A549 (cell line): ENCODE data around the gene CEP250. TPM values are rescaled to one million over a fixed set of nuclear protein-coding genes. Genes with fewer than 3 reads are reported as not detected.

Experiments used
- ATAC-seq, 2 experiments: fragments of 200-7000 bp in 1 of 2; fragments of >200 bp in 1 of 2; cut with Nextera tagmentation in 1 of 2; cut with Tn5 transposase in 1 of 2; 3 replicates each; pipeline versions ENCODE4 v1.8.0 to v1.9.1; 2018 to 2020; ENCODE audit warnings: mild to moderate bottlenecking in 1 of 2, moderate library complexity in 1 of 2
- CTCF ChIA-PET: fragments of 300-600 bp; sonication (Branson Sonifier 250); formaldehyde crosslinking; extraction: SDS; loops from one replicate; lab custom pipeline; 2021; ENCODE audit warnings: antibody characterized with exemption, inconsistent platforms; lab: Yijun Ruan, JAX
- POLR2A ChIA-PET: fragments of 350-600 bp; formaldehyde crosslinking; extraction: SDS; loops from one replicate; lab custom pipeline; 2021; ENCODE audit warnings: antibody characterized with exemption, inconsistent platforms; lab: Yijun Ruan, JAX
- DNase-seq, 2 experiments: peaks; one replicate each; pipeline versions ENCODE4 v3.0.0 to v3.0.0-alpha.2; 2011 to 2016; ENCODE audit warnings: low read depth in 1 of 2, low spot score in 1 of 2
- FAIRE-seq: peaks from 2 replicates; lab custom pipeline; 2011; peaks lifted over from hg19 to GRCh38; lab: Jason Lieb, UNC
- H3K27ac ChIP-seq, 2 experiments: fragments of >200 bp; sonication (Bioruptor Twin); formaldehyde crosslinking; 3 replicates each; pipeline ENCODE4 v1.5.1; 2016 to 2017
- H3K4me1 ChIP-seq: fragments of >200 bp; sonication (Bioruptor Twin); formaldehyde crosslinking; 3 replicates; pipeline ENCODE4 v1.6.1; 2016
- H3K4me2 ChIP-seq: fragments of >200 bp; sonication (Bioruptor Twin); formaldehyde crosslinking; 3 replicates; pipeline ENCODE4 v1.6.1; 2016
- H3K4me3 ChIP-seq: fragments of >200 bp; sonication (Bioruptor Twin); formaldehyde crosslinking; 3 replicates; pipeline ENCODE4 v1.5.1; 2016
- H3K9me3 ChIP-seq: fragments of >200 bp; sonication (Bioruptor Twin); formaldehyde crosslinking; 3 replicates; pipeline ENCODE4 v1.6.1; 2016
- BHLHE40 ChIP-seq: IDR thresholded peaks from 2 replicates; pipeline ENCODE4 v1.6.1; 2012; ENCODE audit warnings: low read depth, low read length, inconsistent platforms
- CBX8 ChIP-seq: fragments of 200-600 bp; sonication (generic); IDR thresholded peaks from 2 replicates; pipeline ENCODE4 v1.6.1; 2016
- CEBPB ChIP-seq, 2 experiments: fragments of >200 bp in 1 of 2; sonication (Bioruptor Twin) in 1 of 2; formaldehyde crosslinking in 1 of 2; IDR thresholded peaks; 2 replicates each; pipeline ENCODE4 v1.6.1; 2012 to 2016
- CHD2 ChIP-seq: fragments of 150-350 bp; IDR thresholded peaks from 2 replicates; pipeline ENCODE4 v1.6.1; 2014; ENCODE audit warnings: low read length; ENCODE audit not compliant: partially characterized antibody
- ESRRA ChIP-seq: fragments of 150-350 bp; IDR thresholded peaks from 2 replicates; pipeline ENCODE4 v1.6.1; 2014; ENCODE audit warnings: mild to moderate bottlenecking, low read length, borderline replicate concordance
- GATA3 ChIP-seq: IDR thresholded peaks from 2 replicates; pipeline ENCODE4 v1.6.1; 2012; ENCODE audit warnings: borderline replicate concordance
- HEYL ChIP-seq: fragments of 250-450 bp; sonication (Bioruptor Pico); IDR thresholded peaks from 2 replicates; pipeline ENCODE4 v1.8.0; 2021; ENCODE audit warnings: mild to moderate bottlenecking, moderate library complexity
- HOXB13 ChIP-seq: fragments of 250-450 bp; sonication (Bioruptor Pico); IDR thresholded peaks from 2 replicates; pipeline ENCODE4 v1.5.0; 2020; ENCODE audit warnings: low read depth, mild to moderate bottlenecking, moderate library complexity
- HOXB5 ChIP-seq: fragments of 250-450 bp; sonication (Bioruptor Pico); IDR thresholded peaks from 2 replicates; pipeline ENCODE4 v1.5.0; 2020; ENCODE audit warnings: mild to moderate bottlenecking, moderate library complexity
- NFE2L2 ChIP-seq: fragments of 150-350 bp; conservative IDR thresholded peaks from 2 replicates; pipeline ENCODE4 v1.6.1; 2014; ENCODE audit warnings: low read length
- NPAS2 ChIP-seq: fragments of 250-450 bp; sonication (Bioruptor Pico); IDR thresholded peaks from 2 replicates; pipeline ENCODE4 v1.8.0; 2022; ENCODE audit warnings: mild to moderate bottlenecking, moderate library complexity, borderline replicate concordance
- NR3C1 ChIP-seq: fragments of >200 bp; sonication (Bioruptor Twin); formaldehyde crosslinking; IDR thresholded peaks from 3 replicates; pipeline ENCODE4 v1.6.1; 2017
- PHF8 ChIP-seq: fragments of 200-600 bp; sonication (generic); IDR thresholded peaks from 2 replicates; pipeline ENCODE4 v1.6.1; 2016; ENCODE audit warnings: low read depth, mild to moderate bottlenecking, antibody characterized with exemption, moderate library complexity, borderline replicate concordance
- POLR2AphosphoS2 ChIP-seq: conservative IDR thresholded peaks from 2 replicates; pipeline ENCODE4 v1.6.1; 2012; ENCODE audit warnings: low read length, improper control_type of control experiment, inconsistent platforms
- RARB ChIP-seq: fragments of 250-450 bp; sonication (Bioruptor Pico); IDR thresholded peaks from 2 replicates; pipeline ENCODE4 v1.8.0; 2021; ENCODE audit warnings: mild to moderate bottlenecking, moderate library complexity
- RCOR1 ChIP-seq: fragments of 150-350 bp; IDR thresholded peaks from 2 replicates; pipeline ENCODE4 v1.6.1; 2014; ENCODE audit warnings: antibody characterized with exemption, low read length, low read depth
- RFX5 ChIP-seq: fragments of 450-650 bp; IDR thresholded peaks from 2 replicates; pipeline ENCODE4 v1.7.1; 2014; ENCODE audit warnings: antibody characterized with exemption, mild to moderate bottlenecking, moderate library complexity
- SREBF2 ChIP-seq: fragments of 450-650 bp; IDR thresholded peaks from 2 replicates; pipeline ENCODE4 v1.6.1; 2014; ENCODE audit warnings: mild to moderate bottlenecking, moderate library complexity
- TFCP2L1 ChIP-seq: fragments of 250-450 bp; sonication (Bioruptor Pico); IDR thresholded peaks from 2 replicates; pipeline ENCODE4 v1.5.0; 2021; ENCODE audit warnings: mild to moderate bottlenecking
- ZC3H11A ChIP-seq: fragments of 450-650 bp; IDR thresholded peaks from 2 replicates; pipeline ENCODE4 v1.6.1; 2014; ENCODE audit warnings: antibody characterized with exemption, mild to moderate bottlenecking
- ZSCAN20 ChIP-seq: fragments of 250-450 bp; sonication (Bioruptor Pico); IDR thresholded peaks from 2 replicates; pipeline ENCODE4 v1.8.0; 2022; ENCODE audit warnings: mild to moderate bottlenecking, moderate library complexity
- WGBS: methylation state at CpG from one replicate; pipeline ENCODE4 v1.1.6; 2017; ENCODE audit errors: missing lambda C conversion rate; 5-methylcytosine and 5-hydroxymethylcytosine counted together
- polyA plus RNA-seq, 4 experiments: library from polyadenylated mRNA; depleted of rRNA in 3 of 4; stranded (reverse); fragments of >200 nt; fragmentation: RNase III in 1 of 4; extraction: RNeasy Plus Mini Kit Qiagen cat#74134 plus additional on column Dnase treatment in 1 of 4; gene quantifications; 2 replicates in 3 of 4; 3 replicates in 1 of 4; pipeline ENCODE4 v1.2.3, GENCODE V29; 2011 to 2017
- TF ChIP-seq, protein P1 (sequence below): IDR thresholded peaks from 2 replicates; pipeline ENCODE4 v1.6.1; 2012
- TF ChIP-seq, protein P2 (sequence below): fragments of 450-650 bp; IDR thresholded peaks from 2 replicates; pipeline ENCODE4 v1.6.1; 2014; ENCODE audit warnings: antibody characterized with exemption
- TF ChIP-seq, protein P3 (sequence below): fragments of 150-350 bp; IDR thresholded peaks from 2 replicates; pipeline ENCODE4 v1.6.1; 2014; ENCODE audit warnings: low read depth, mild to moderate bottlenecking, low read length
- TF ChIP-seq, protein P4 (sequence below): fragments of >200 bp; sonication (Bioruptor Twin); formaldehyde crosslinking; IDR thresholded peaks from 2 replicates; pipeline ENCODE4 v1.6.1; 2016
- TF ChIP-seq, protein P5 (sequence below): fragments of >200 bp; sonication (Bioruptor Twin); formaldehyde crosslinking; IDR thresholded peaks from 3 replicates; pipeline ENCODE4 v1.6.1; 2016

CEP250 gene
- polyA plus RNA-seq, 2 of the 4 experiments (the other 2 are of a cell fraction): 13.8 to 19.6 TPM

DNA sequence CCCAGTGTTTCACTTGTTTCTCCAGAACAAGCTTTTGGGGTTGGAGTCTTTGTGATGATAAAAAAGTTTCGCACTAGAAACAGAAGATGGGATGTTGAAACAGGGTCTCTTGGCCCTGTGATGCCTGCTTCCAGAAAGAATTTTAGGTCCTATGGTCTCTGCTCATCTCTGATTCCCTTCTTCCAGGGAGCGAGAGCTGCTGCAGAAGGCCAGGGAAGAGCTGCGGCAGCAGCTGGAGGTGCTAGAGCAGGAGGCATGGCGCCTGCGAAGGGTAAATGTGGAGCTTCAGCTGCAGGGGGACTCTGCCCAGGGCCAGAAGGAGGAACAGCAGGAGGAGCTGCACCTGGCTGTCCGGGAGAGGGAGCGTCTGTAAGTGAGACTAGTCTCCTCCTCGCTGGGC lies 18.3 kb downstream of the CEP250 start:
- ATAC-seq (no peak), DNase-seq (no peak), FAIRE-seq (no peak)
- H3K27ac ChIP-seq: no peak overlapping the region
- no peak overlapping the region for H3K4me3 ChIP-seq
- H3K9me3 ChIP-seq: no peaks in the 10 kb centered on the region
- POLR2A ChIA-PET: no interaction called here
- no peak overlapping the region for H3K4me2 ChIP-seq
- 81% methylated on average over 8 of the region's 8 CpGs for WGBS
- H3K4me1 ChIP-seq: peaks cover 5% of the 10 kb centered on the region
- CTCF ChIA-PET: interaction anchor here (0.5 to 4.2 kb wide), 3 partner anchors 9 to 378 kb away, joined by 3 to 39 read pairs (median 4); no protein-coding TSS in a partner anchor
- no peak for TF ChIP-seq NPAS2 (CRISPR knock-in tag)
- no peak for TF ChIP-seq ZC3H11A
- no peak for TF ChIP-seq BHLHE40
- no peak for TF ChIP-seq POLR2AphosphoS2
- no peak for TF ChIP-seq SREBF2
- TF ChIP-seq, protein P1, sequence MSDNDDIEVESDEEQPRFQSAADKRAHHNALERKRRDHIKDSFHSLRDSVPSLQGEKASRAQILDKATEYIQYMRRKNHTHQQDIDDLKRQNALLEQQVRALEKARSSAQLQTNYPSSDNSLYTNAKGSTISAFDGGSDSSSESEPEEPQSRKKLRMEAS: no peak
- TF ChIP-seq, protein P2, sequence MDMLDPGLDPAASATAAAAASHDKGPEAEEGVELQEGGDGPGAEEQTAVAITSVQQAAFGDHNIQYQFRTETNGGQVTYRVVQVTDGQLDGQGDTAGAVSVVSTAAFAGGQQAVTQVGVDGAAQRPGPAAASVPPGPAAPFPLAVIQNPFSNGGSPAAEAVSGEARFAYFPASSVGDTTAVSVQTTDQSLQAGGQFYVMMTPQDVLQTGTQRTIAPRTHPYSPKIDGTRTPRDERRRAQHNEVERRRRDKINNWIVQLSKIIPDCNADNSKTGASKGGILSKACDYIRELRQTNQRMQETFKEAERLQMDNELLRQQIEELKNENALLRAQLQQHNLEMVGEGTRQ: no peak
- no peak for TF ChIP-seq CBX8
- TF ChIP-seq, protein P3, sequence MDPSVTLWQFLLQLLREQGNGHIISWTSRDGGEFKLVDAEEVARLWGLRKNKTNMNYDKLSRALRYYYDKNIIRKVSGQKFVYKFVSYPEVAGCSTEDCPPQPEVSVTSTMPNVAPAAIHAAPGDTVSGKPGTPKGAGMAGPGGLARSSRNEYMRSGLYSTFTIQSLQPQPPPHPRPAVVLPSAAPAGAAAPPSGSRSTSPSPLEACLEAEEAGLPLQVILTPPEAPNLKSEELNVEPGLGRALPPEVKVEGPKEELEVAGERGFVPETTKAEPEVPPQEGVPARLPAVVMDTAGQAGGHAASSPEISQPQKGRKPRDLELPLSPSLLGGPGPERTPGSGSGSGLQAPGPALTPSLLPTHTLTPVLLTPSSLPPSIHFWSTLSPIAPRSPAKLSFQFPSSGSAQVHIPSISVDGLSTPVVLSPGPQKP: no peak
- no peak for TF ChIP-seq RCOR1
- TF ChIP-seq, protein P4, sequence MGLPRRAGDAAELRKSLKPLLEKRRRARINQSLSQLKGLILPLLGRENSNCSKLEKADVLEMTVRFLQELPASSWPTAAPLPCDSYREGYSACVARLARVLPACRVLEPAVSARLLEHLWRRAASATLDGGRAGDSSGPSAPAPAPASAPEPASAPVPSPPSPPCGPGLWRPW: no peak
- no peak for TF ChIP-seq RFX5
- TF ChIP-seq, protein P5, sequence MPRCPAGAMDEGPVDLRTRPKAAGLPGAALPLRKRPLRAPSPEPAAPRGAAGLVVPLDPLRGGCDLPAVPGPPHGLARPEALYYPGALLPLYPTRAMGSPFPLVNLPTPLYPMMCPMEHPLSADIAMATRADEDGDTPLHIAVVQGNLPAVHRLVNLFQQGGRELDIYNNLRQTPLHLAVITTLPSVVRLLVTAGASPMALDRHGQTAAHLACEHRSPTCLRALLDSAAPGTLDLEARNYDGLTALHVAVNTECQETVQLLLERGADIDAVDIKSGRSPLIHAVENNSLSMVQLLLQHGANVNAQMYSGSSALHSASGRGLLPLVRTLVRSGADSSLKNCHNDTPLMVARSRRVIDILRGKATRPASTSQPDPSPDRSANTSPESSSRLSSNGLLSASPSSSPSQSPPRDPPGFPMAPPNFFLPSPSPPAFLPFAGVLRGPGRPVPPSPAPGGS: no peak
- TF ChIP-seq CHD2: no peak
- TF ChIP-seq TFCP2L1: no peak
- TF ChIP-seq PHF8: no peak
- TF ChIP-seq NR3C1: no peak
- no peak for TF ChIP-seq CEBPB (IDR thresholded peaks at IDR 0.05)
- TF ChIP-seq NFE2L2: no peak

DNA sequence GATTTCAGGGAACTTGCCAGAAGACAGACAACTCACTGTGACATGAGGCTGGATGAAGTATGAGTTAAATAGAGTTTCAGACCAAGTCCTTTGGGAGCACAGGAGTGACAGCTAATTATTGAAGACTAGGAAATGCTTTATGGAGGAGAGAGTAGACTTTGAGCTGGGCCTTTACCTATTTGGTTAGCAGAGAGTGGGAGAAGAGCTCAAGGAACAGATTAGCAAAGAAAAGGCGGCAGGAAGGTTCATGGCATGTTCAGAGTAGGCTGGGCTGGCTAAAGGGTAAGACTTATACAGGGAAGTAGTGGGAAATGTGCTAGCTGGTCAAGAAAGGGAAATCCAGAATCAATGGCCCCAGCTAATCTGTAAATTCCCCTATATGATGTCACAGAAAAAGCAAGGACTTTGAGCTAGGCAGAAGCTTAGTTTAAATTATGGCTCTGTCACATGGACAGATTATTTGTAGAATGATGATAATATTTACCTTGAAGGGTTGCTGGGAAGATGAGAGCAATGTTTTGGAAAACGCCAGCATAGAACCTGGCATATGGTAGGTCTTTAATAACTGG lies 19.0 kb downstream of the CEP250 start:
- DNase-seq (no peak), ATAC-seq (no peak)
- WGBS: 91% methylated on average over 2 of the region's 2 CpGs
- Histone ChIP-seq H3K4me2 (no peak overlapping the region), H3K4me1 (no peaks in the 10 kb centered on the region), H3K4me3 (no peak overlapping the region), H3K27ac (no peak overlapping the region)
- ChIA-PET CTCF (interaction anchor here (0.9 to 4.2 kb wide), 4 partner anchors 10 to 76 kb away, joined by 3 to 39 read pairs (median 3); no protein-coding TSS in a partner anchor), POLR2A (no interaction called here)
- TF ChIP-seq GATA3 (no peak), ESRRA (no peak), ZC3H11A (no peak)
- TF ChIP-seq, all 56 proteins: peak for 0
- no peak for FAIRE-seq
- H3K9me3 ChIP-seq: no peaks in the 10 kb centered on the region

DNA sequence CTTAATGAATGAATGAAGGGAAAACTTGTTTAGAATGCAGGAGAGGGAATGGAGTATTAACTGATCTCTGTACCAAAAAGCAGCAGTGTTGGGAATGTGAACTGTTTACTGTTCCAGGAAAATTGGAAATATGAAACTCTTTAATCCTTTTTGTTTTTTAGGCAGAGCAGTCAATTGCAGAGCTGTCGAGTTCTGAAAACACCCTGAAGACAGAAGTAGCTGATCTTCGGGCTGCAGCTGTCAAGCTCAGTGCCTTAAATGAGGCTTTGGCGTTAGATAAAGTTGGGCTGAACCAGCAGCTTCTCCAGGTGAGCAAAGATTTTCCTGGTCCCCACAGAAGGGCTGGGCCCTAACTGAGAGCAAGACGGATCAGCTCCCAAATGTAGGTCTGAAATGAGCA lies 20.9 kb downstream of the CEP250 start:
- FAIRE-seq (no peak), DNase-seq (no peak), ATAC-seq (no peak)
- Histone ChIP-seq H3K27ac (no peak overlapping the region), H3K4me2 (no peak overlapping the region), H3K4me3 (no peak overlapping the region), H3K4me1 (no peaks in the 10 kb centered on the region), H3K9me3 (no peaks in the 10 kb centered on the region)
- POLR2A ChIA-PET: no interaction called here
- TF ChIP-seq HEYL (CRISPR knock-in tag) (no peak), CHD2 (no peak), ZSCAN20 (CRISPR knock-in tag) (no peak), RARB (CRISPR knock-in tag) (no peak), POLR2AphosphoS2 (no peak), HOXB13 (CRISPR knock-in tag) (no peak), CEBPB (IDR thresholded peaks at IDR 0.05) (no peak), ZC3H11A (no peak), BHLHE40 (no peak), SREBF2 (no peak), RCOR1 (no peak), HOXB5 (CRISPR knock-in tag) (no peak), NFE2L2 (no peak), NPAS2 (CRISPR knock-in tag) (no peak)
- CTCF ChIA-PET: interaction anchor here (1.4 to 4.2 kb wide), 2 partner anchors 12 to 17 kb away, joined by 3 to 39 read pairs; no protein-coding TSS in a partner anchor
- WGBS: 92% methylated on average over 4 of the region's 4 CpGs
